Bone marrow (tissue), 2 donors: ENCODE results near the gene PHC2.

Experiments
- DNase-seq, 2 donors: peaks; one replicate each; lab custom pipeline; 2025; lab: John Stamatoyannopoulos, UW

The PHC2 gene

GRCh38 chr1:33289858-33290154 is 141.1 kb downstream of the PHC2 start:
- DNase-seq = no peak

GRCh38 chr1:33288976-33289857 is 141.7 kb downstream of the PHC2 start:
- DNase-seq = no peak

DNA sequence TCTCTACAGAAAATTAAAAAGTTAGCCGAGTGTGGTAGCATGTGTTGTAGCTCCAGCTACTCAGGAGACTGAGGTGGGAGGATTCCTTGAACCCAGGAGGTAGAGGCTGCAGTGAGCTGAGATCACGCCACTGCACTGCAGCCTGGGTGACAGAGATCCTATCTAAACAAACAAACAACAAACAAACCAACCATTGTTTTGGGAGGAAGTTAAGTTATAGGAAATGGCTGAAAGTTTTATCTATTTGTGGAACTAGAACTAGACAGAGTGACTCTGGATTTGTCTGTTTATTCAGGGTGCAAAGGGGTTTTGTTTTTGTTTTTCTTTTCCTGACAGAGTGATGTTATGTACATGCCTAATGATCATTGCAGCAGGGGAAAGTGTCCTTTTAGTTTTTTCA is 143.6 kb downstream of the PHC2 start:
- DNase-seq = no peak

GRCh38 chr1:33286451-33287185 is 144.3 kb downstream of the PHC2 start:
- no peak for DNase-seq

- no peak for DNase-seq
Observed at GRCh38 chr1:33284049-33284448, 146.8 kb downstream of the PHC2 start.

- DNase-seq = no peak
Observed at GRCh38 chr1:33282791-33283190, 148.1 kb downstream of the PHC2 start.

- DNase-seq = no peak
Observed at GRCh38 chr1:33281554-33282303, 149.2 kb downstream of the PHC2 start.

- DNase-seq = no peak
Observed at GRCh38 chr1:33280091-33280661, 150.7 kb downstream of the PHC2 start.

DNA sequence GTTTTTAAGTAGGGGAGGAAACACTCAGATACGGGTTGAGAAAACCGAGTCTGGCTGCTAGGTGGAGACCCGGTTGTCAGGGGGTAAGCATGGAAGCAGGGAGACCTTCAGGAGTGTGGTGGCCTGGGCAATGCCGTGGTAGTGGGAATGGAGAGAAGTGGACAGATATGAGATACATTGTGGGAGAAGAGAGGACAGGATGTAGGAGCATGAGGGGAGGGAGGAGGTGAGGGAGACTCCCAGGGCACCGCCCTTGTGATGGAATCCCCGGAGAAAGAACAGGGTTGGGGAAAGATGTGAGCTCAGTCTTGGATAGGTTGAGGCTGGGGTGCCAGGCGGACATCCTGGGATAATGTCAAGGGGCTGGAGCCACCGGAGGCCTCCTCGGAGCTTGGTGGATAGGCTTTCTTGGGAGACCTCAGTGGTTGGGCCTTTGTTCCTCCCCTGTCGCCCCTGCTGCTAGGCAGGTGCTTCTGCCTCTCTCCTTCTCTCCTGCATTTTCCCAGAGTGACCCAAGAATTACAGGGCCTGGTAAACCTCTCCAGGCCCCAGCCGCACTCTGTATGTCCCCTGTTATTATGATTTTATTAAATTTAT is 153.3 kb downstream of the PHC2 start:
- no peak for DNase-seq

DNA sequence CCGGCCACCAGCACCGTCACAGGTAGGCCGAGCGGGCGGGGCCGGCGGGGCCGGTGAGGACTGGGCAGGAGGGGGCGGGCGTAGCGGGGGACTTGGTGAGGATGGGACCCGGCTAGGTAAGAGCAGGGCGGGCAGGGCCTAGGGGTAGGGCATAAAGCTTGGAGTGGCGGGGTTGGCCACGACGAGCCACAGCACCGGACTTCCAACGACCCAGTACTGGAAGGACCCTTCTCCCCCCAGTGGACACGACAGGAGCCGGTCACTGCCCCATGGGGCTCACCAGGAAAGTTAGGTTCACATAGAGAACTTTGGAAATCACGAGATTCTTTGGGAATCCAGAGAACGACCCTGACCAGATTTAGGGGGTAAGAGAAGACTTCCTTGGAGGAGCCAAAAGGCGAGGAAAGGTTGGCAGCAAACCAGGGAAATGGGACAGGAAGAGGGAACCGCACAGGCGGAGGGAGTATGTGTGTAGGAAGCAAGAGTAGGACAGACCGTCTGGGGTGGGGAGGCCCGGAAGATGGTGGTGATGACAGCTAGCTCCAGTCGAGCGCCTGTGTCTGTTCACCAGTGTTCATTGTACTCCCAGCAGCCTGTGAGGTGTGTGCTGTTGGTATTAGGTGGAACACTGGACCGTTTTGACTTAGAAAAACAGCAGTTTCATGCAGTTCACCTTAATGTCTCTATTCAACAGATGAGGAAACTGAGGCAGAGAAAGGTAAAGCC is 154.2 kb downstream of the PHC2 start:
- DNase-seq = no peak

DNA sequence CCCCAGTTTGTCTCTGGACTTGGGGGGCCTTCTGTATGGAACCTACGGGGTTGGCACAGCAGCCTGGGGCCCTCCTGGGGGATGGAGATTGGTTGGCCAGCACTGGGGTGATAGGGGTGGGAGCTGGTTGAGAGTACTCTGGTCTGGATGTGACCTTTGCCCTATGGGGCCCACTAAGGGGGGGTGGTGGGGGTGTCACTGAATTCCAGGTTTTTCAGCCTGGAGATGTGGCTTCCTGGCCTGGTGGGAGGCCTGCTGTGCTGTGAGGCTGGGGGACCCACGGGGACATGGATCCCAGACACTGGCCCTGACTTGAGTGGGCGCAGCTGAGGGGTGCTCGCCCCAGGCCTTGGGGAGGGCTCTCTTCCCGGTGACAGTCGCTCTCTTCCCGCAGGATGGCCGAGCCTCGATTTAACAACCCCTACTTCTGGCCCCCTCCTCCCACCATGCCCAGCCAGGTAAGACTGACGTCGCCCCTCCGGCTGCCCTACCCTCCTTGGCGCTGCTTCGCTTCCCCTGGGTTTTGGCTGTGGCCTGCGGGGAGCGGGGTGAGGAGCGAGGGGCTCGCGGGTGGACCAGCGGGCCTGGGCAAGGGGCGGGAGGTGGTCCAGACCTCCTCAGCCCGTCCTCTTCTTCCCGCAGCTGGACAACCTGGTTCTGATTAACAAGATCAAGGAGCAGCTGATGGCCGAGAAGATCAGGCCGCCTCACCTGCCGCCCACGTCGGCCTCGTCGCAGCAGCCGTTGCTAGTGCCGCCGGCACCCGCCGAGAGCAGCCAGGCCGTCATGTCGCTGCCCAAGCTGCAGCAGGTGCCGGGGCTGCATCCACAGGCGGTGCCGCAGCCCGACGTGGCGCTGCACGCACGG is 155.0 kb downstream of the PHC2 start:
- DNase-seq = no peak

DNA sequence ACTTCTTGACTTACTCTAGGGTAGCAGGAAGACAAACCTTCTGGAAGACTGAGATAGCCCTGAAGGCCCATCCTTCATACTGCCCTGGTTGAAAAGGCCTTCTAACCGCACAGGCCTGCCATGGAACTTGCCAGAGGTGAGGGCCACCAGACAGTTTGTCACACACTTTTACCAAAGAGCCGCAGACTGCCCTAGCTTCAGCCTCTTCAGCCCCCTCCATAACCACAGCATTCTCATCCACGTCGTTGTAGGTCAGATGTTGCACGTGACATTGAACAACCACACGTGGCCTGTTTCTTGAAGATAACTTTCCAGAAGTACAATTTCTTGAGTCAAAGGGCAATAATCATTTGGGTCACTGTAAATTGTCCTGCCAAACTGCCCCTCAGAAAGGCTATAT is 155.7 kb downstream of the PHC2 start:
- DNase-seq = no peak

DNA sequence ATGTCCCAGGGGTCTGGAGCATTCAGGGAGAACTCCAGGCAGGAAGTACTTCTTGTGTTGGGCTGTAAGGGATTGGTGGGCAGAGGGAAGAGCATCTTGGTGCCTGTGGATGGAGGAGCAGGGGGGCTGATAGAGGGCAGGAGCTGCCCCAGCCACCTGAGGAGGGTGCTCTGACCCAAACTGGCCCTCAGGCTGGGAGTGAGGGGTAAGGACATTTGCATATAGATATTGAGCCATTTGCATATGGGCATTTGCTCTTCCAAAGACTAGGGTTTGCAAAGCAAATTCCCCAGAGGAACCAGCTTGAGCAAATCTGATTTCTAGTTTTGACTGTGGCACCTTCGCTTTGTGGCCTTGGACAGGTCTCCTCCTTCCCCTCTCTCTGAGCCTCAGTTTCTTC is 156.4 kb downstream of the PHC2 start:
- DNase-seq = no peak

GRCh38 chr1:33273961-33274371 is 156.9 kb downstream of the PHC2 start:
- DNase-seq = no peak
